LNCaP clone FGC (cell line): ENCODE measurements around the gene PITHD1.

Source experiments
- DNase-seq: peaks from one replicate; pipeline ENCODE4 v3.0.0-alpha.2; 2011; ENCODE audit warnings: low read depth
- H3K4me3 ChIP-seq: 2 replicates; pipeline ENCODE4 v1.5.1; 2011; ENCODE audit warnings: mild to moderate bottlenecking, low read depth, low read length, control low read depth
- TF ChIP-seq, protein P1 (sequence below): IDR thresholded peaks from 2 replicates; pipeline ENCODE4 v1.5.1; 2012; ENCODE audit warnings: mild to moderate bottlenecking; ENCODE audit not compliant: control insufficient read depth, insufficient read depth; ENCODE audit errors: extremely low read depth

The PITHD1 gene

DNA sequence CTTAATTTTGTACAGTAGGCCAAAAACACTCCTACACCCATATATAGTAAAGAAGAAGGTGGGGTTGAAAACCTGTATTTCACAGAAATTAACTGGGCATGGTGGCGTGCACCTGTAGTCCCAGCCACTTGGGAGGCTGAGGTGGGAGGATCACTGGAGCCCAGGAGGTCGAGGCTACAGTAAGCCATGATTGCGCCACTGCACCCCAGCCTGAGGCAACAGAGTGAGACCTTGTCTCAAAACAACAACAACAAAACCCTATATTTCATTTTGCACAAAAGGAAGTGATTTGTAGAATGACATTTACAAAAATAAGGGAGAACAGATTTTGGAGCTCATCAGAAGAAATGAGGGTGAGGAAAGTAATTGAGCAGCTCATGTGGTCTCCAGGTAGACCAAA, 10.5 kb downstream of the PITHD1 start:
- H3K4me3 ChIP-seq = no peak overlapping the region

DNA sequence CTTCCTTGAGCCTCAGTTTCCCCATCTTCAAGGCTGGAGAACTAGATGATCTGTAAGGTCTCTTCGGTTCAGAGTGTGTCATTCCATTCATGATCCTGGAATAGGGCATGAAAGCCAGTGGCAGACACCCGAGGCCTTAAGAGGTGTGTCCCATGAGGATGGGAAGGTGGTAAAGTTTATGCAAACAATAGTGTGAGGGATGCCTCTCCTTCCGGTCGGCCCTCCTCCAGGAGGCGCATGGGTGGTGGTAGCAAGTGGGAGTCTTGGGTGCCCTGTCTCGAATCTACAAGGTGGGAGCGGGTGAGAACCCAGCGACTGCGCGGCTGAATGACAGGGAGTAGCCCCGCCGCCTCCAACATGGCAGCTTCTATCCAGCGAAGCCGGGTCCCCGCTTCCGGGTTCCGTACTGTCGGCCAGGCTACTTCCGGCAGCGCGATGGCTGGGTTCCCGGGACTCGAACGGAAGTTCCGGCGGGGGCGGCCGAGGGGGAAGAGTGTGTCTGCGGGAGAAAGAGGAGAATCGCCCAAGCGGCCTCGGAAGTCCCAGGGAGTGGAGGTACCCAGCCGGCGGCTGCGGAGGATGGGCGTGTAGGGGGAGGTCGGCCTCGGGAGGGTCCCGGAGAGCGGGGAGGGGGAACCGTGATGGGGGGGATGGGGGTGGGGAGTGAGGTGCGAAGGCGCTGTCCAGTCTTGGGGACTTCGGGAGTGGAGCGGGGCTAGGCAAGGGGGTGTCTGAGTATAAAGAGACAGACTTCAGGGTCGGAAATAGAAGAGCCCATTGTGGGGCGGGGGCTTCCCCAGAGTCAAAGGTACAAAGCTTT, 12.7 kb downstream of the PITHD1 start, which contains the start of gene LYPLA2:
Gene LYPLA2, plus strand, starts transcription at position 450 of the 820 bp plus-strand sequence. CDS start 1,538 bp downstream, outside the sequence.
- DNase-seq = no peak
- TF ChIP-seq, protein P1, sequence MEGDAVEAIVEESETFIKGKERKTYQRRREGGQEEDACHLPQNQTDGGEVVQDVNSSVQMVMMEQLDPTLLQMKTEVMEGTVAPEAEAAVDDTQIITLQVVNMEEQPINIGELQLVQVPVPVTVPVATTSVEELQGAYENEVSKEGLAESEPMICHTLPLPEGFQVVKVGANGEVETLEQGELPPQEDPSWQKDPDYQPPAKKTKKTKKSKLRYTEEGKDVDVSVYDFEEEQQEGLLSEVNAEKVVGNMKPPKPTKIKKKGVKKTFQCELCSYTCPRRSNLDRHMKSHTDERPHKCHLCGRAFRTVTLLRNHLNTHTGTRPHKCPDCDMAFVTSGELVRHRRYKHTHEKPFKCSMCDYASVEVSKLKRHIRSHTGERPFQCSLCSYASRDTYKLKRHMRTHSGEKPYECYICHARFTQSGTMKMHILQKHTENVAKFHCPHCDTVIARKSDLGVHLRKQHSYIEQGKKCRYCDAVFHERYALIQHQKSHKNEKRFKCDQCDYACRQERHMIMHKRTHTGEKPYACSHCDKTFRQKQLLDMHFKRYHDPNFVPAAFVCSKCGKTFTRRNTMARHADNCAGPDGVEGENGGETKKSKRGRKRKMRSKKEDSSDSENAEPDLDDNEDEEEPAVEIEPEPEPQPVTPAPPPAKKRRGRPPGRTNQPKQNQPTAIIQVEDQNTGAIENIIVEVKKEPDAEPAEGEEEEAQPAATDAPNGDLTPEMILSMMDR = no peak
- peak within 1 kb of the TSS; percentile 85 for H3K4me3 ChIP-seq

More for the DNA sequence above, 10.5 kb downstream of the PITHD1 start:
- TF ChIP-seq, protein P1 = no peak
- DNase-seq = no peak

DNA sequence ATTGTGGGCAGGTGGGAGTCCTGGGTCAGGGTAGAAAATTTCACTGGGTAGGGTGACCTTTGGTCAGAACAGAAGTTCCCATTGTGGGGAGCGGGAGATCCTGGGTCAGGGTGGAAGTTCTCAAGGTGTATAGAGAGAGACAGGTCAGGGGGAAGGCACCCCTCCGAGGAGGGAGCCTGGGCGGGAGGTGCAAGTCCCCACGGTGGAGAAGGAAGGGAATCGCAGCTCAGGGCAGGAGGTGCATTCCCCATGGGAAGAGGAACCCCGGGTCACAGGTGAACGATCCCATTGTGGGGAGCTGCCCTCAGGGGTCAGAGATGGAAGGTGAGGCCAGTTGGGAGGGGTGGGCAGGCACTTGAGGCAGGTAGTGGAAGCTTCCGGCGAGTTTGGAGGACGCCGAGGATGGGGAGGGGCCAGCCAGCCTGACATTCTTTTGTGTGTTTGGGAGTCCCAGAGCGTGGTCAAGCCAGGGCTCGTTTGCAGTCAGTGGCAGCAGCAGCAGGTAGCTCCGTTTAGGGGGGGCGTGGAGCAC, 13.4 kb downstream of the PITHD1 start:
- DNase-seq = no peak
- H3K4me3 ChIP-seq = peak overlapping the region; percentile 85
- TF ChIP-seq, protein P1 = no peak

DNA sequence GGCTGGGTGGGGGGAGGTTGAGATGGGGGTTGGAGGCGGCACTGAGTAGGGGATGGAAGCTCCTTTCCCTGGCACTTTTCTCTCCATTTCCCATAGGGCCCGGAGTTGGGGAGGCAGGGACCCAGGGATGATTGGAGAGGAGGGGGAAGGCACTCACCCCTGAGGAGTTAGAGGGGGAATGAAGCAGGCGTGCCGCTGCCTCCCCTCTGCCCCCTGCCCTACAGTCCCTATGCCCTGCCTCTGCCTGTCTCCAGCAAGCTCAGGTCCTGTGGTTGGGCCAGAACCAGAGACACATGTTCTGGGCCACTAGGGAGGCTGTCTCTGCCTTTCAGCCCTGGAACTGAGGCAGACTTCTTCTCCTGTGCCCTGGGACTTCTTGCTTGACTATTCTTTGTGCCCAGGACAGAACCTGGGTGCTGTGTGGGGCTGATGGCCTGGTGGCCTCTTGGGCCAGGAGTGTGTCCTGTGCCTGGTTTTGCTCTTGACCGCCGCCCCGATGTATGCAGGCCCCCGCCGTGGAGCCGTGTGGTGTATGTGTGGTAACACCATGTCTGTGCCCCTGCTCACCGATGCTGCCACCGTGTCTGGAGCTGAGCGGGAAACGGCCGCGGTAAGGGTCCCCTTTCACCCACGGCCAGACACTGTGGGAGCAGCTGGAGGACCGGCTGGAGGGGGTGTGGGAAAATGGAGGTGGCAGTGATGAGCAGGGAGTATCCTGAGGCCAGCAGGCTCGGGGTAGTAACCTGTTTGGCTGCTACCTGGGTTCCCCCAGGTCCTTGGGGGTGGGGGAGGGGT, 14.1 kb downstream of the PITHD1 start:
- TF ChIP-seq, protein P1 = no peak
- H3K4me3 ChIP-seq = peak overlapping the region; percentile 85
- DNase-seq = no peak

DNA sequence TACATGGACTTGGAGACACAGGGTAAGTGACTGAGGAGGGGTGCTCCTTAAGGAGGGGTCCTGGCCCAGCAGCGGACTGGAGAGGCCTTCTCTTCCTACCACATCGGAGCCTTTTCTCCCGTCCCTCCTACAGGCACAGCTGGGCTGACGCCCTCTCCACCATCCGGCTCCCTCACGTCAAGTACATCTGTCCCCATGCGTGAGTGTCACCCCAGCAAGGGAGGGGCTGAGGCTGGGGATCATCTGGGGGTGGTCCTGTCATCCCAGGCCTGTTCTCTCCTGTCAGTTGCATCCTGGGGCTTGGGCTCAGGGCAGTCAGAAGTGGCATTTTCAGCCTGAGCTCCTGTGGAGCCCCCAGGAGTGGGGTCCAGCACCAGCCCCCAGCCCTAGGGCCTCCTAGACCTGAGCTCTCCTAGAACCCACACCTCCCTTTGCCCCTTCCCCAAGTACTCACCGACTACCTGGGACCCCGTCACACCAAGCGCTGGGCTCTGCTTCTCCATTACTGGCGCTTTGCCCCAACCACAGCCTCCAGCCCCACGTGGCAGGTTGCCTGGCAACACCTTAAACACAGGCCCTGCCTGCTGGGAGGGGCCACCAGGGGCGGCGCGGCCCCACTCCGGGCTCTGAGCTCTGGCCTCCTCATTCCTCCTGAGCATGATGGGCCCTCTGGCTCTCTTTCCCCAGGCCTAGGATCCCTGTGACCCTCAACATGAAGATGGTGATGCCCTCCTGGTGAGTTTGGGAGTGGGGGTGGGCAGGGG, 15.0 kb downstream of the PITHD1 start:
- H3K4me3 ChIP-seq = peak overlapping the region; percentile 85
- TF ChIP-seq, protein P1 = no peak
- DNase-seq = no peak
